GM19452 (cell line): ENCODE data around the gene DGKD.
"Not testable (repeated sequence)": the region's sequence is repeated elsewhere in the genome, so short reads cannot be mapped to it uniquely, and the experiment has no call there.

ENCODE experiments used
- ATAC-seq: cut with Tn5 transposase; IDR thresholded peaks from one replicate; pipeline ENCODE4 v1.9.1; 2021; ENCODE audit not compliant: unreplicated experiment

DGKD gene

GRCh38 chr2:233381638-233381995 lies 27.3 kb downstream of the DGKD start:
- ATAC-seq = no peak

GRCh38 chr2:233384015-233384414 lies 29.7 kb downstream of the DGKD start:
- no peak for ATAC-seq

- no peak for ATAC-seq
These were observed 30.7 kb downstream of the DGKD start for GRCh38 chr2:233384811-233385488.

- peak; percentile 50 for ATAC-seq
These were observed 31.3 kb downstream of the DGKD start for GRCh38 chr2:233385489-233386044.

- no peak for ATAC-seq
These were observed 32.2 kb downstream of the DGKD start for GRCh38 chr2:233386382-233387041.

- no peak for ATAC-seq
These were observed 32.9 kb downstream of the DGKD start for GRCh38 chr2:233387225-233387624.

- no peak for ATAC-seq
These were observed 33.6 kb downstream of the DGKD start for GRCh38 chr2:233387667-233388528.

GRCh38 chr2:233389601-233390125 lies 35.4 kb downstream of the DGKD start:
- ATAC-seq = no peak

GRCh38 chr2:233395687-233396086 lies 41.4 kb downstream of the DGKD start:
- ATAC-seq = no peak

GRCh38 chr2:233396726-233397665 lies 42.7 kb downstream of the DGKD start:
- ATAC-seq = not testable (repeated sequence)

GRCh38 chr2:233399306-233400225 lies 45.3 kb downstream of the DGKD start:
- no peak for ATAC-seq

GRCh38 chr2:233400341-233400740 lies 46.0 kb downstream of the DGKD start:
- no peak for ATAC-seq

GRCh38 chr2:233400961-233401360 lies 46.7 kb downstream of the DGKD start:
- ATAC-seq = no peak

GRCh38 chr2:233402346-233402745 lies 48.1 kb downstream of the DGKD start:
- ATAC-seq = no peak

- no peak for ATAC-seq
These were observed 48.5 kb downstream of the DGKD start for GRCh38 chr2:233402789-233403188.

- ATAC-seq = no peak
These were observed 49.9 kb downstream of the DGKD start for GRCh38 chr2:233404222-233404621.

- ATAC-seq = no peak
These were observed 52.6 kb downstream of the DGKD start for GRCh38 chr2:233406865-233407264.

- ATAC-seq = no peak
These were observed 53.5 kb downstream of the DGKD start for GRCh38 chr2:233407771-233408181.
